Subcutaneous abdominal adipose tissue (tissue), 5 donors: ENCODE data around the gene PSTK.

Experiments
- H3K27ac ChIP-seq: one replicate; pipeline ENCODE4 v1.7.0; 2013; ENCODE audit warnings: low read depth, mild to moderate bottlenecking, inconsistent platforms, low read length, moderate library complexity
- H3K27me3 ChIP-seq, 5 donors: one replicate each; pipeline ENCODE4 v1.7.0; 2013; ENCODE audit warnings: low read length in 5 of 5, inconsistent platforms in 1 of 5; ENCODE audit not compliant: control insufficient read depth in 5 of 5, insufficient read depth in 4 of 5
- H3K36me3 ChIP-seq, 5 donors: one replicate each; pipeline ENCODE4 v1.7.0; 2013; ENCODE audit warnings: low read length in 5 of 5; ENCODE audit not compliant: control insufficient read depth in 5 of 5, insufficient read depth in 5 of 5
- H3K4me1 ChIP-seq, 5 donors: one replicate each; pipeline ENCODE4 v1.7.0; 2013; ENCODE audit warnings: low read length in 5 of 5, mild to moderate bottlenecking in 3 of 5, moderate library complexity in 1 of 5; ENCODE audit not compliant: control insufficient read depth in 5 of 5, insufficient read depth in 5 of 5
- H3K4me3 ChIP-seq, 5 donors: one replicate each; pipeline ENCODE4 v1.7.0; 2013; ENCODE audit warnings: low read length in 5 of 5, low read depth in 1 of 5
- H3K9ac ChIP-seq, 5 donors: one replicate each; pipeline ENCODE4 v1.7.0; 2013; ENCODE audit warnings: low read length in 5 of 5, mild to moderate bottlenecking in 4 of 5, moderate library complexity in 3 of 5
- H3K9me3 ChIP-seq, 5 donors: one replicate each; pipeline ENCODE4 v1.7.0; 2013; ENCODE audit warnings: low read length in 5 of 5; ENCODE audit not compliant: control insufficient read depth in 5 of 5
- donor health status: healthy.
- donor health status: healthy.
- donor health status: healthy.
- donor health status: healthy.
- donor health status: healthy.

The PSTK gene

DNA sequence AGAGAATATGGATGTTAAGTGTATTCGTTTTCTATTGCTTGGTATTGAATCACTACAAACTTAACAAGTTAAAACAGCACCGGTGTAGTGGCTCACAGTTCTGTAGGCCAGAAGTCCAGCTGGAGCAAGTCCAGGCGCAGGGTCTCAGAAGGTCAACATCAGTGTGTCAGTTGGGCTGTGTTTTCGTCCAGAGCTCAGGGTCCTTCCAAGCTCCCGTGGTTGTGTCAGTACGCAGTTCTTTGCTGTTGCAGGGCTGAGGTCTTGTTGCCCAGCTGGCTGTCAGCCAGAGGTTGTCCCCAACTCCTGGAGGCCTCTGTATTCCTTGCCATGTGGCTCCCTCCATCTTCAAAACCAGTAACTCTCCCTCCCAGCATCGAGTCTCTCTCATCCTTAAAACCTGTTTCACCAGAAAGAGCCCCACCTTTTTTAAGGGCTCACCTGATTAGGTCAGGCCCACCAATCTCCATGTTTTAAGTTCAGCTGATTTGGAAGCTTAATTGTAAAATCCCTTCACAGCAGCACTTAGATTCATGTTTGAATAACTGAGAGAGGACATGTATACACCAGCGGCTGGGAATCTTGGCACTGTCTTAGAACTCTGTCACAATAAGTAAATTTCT lies 55.4 kb downstream of the PSTK start:
- no peak overlapping the region for H3K4me3 ChIP-seq
- no peaks in the 10 kb centered on the region for H3K27me3 ChIP-seq
- H3K4me1 ChIP-seq: no peaks in the 10 kb centered on the region
- no peaks in the 10 kb centered on the region for H3K9me3 ChIP-seq
- no peak overlapping the region for H3K9ac ChIP-seq
- peaks cover 4 to 27% (median 19%) of the 10 kb centered on the region in 5 donors for H3K36me3 ChIP-seq
- H3K27ac ChIP-seq: no peak overlapping the region

DNA sequence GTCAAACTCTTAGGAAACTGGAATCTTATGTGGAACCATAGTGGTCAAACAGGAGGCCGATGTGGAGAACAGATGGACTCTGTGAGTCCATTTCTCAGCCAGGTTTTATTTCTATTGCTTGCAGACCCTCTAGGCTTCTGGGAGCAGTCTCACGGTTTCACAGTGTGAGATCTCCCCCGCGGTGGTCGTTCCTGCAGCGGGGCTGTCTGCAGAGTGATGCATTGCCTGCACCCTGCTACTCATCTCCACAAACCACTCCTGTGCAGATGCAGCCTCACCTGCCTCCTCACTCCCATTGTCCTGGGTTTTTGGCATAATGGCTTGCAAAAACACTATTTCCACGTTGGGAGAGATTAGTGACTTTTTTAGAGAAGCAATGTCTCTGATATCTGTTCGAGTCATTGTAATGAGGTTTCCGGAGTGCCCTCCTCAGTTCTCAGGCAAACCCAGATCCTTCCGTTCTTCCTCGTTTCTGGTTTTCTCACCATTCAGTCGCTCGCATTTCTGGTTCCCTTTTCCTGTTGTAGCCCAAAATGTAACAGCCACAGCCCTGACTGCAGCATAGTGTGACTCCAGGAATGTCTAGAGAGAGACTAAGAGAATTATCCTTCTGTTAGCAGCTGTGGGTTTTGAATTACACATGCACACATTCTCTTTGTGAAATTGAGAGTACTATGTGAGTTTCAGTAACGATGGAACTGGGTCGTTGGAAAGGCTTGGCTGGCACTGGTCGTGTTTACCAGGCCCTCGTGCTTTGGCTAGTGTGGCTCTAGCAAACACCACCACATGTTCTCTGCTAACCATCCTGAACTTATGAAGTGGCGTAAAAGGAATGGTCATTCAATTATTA lies 58.8 kb downstream of the PSTK start:
- Histone ChIP-seq H3K9ac (no peak overlapping the region), H3K36me3 (peaks cover 10 to 32% (median 22%) of the 10 kb centered on the region in 5 donors), H3K9me3 (no peaks in the 10 kb centered on the region), H3K27me3 (no peaks in the 10 kb centered on the region), H3K4me3 (no peak overlapping the region), H3K4me1 (no peaks in the 10 kb centered on the region), H3K27ac (no peak overlapping the region)

DNA sequence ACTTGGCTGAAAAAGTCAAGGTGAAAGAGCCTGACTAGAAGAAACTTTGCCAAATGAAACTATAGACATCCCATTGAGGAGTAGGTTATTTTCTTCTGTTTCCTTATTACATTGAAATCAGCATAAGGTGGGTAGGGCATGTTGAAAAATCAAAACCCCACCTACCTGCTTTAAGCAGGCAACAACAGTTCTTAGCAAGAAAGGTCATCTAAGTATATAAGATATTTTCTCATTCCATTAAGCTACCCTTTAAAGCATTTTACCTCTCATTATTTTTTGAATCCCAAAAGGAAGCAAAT lies 59.4 kb downstream of the PSTK start:
- Histone ChIP-seq H3K9me3 (no peaks in the 10 kb centered on the region), H3K9ac (no peak overlapping the region), H3K36me3 (peaks cover 12 to 36% (median 24%) of the 10 kb centered on the region in 5 donors), H3K4me1 (no peaks in the 10 kb centered on the region), H3K27ac (no peak overlapping the region), H3K4me3 (no peak overlapping the region), H3K27me3 (no peaks in the 10 kb centered on the region)
